Measurements from ENCODE around the gene SLC16A10.
"Not testable (repeated sequence)": the region's sequence is repeated elsewhere in the genome, so short reads cannot be mapped to it uniquely, and the experiment has no call there.

Gene SLC16A10

DNA sequence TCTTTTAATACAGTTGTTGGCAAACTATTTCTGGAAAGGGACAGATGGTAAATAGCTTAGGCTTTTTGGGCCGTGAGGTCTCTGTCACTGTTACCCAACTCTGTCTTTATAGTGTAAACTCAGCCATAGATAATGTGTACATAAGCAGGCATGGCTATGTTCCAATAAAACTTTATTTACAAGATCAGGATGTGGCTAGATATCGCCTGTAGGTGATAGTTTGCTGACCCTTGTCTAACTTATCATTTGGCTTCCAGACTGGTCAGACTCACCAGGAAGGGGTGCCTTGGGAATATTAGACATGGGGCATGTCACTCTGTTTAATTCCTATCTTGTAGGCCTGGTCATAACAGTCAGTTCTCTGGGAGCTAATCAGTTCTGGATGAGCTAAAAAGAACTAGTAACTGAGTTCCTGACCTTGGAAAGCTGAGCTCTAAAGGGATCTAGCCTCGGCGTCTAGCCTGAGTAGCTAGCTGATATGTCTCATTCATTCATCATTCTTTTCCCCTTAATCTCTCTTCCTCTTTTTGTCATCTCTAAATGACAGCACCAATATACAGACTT is 163.6 kb downstream of the SLC16A10 start:
- H3K36me3 ChIP-seq (ENCODE audit: control insufficient read depth, insufficient read depth, low read length): no peaks in the 10 kb centered on the region
- H3K27ac ChIP-seq (ENCODE audit: low read depth, low read length): no peak overlapping the region
- no peak overlapping the region for H3K9ac ChIP-seq (ENCODE audit: low read length)
- no peaks in the 10 kb centered on the region for H3K4me1 ChIP-seq (ENCODE audit: control insufficient read depth, insufficient read depth, low read length)
- no peak overlapping the region for H3K4me3 ChIP-seq (ENCODE audit: low read length)
- H3K27me3 ChIP-seq (ENCODE audit: control insufficient read depth, insufficient read depth, low read length): no peaks in the 10 kb centered on the region

DNA sequence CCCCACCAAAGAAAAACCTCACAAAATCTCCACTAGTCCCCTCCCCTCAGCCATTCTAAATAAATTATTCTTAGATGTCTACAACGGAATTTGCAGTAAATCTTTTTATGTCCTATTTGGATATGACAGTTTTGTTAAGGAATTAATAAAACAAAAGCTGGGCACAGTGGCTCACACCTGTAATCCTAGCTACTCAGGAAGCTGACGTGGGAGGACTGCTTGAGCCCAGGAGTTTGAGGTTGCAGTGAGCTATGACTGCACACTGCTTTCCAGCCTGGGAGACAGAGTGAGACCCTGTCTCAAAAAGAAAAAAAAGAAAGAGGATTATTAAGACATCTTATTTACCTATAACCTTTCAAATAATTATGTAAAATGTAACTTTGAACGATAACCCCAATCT is 165.4 kb downstream of the SLC16A10 start:
- no peaks in the 10 kb centered on the region for H3K27me3 ChIP-seq (ENCODE audit: control insufficient read depth, insufficient read depth, low read length)
- H3K27ac ChIP-seq (ENCODE audit: low read depth, low read length): no peak overlapping the region
- H3K4me1 ChIP-seq (ENCODE audit: control insufficient read depth, insufficient read depth, low read length): no peaks in the 10 kb centered on the region
- no peak overlapping the region for H3K4me3 ChIP-seq (ENCODE audit: low read length)
- H3K9ac ChIP-seq (ENCODE audit: low read length): no peak overlapping the region
- H3K36me3 ChIP-seq (ENCODE audit: control insufficient read depth, insufficient read depth, low read length): no peaks in the 10 kb centered on the region

DNA sequence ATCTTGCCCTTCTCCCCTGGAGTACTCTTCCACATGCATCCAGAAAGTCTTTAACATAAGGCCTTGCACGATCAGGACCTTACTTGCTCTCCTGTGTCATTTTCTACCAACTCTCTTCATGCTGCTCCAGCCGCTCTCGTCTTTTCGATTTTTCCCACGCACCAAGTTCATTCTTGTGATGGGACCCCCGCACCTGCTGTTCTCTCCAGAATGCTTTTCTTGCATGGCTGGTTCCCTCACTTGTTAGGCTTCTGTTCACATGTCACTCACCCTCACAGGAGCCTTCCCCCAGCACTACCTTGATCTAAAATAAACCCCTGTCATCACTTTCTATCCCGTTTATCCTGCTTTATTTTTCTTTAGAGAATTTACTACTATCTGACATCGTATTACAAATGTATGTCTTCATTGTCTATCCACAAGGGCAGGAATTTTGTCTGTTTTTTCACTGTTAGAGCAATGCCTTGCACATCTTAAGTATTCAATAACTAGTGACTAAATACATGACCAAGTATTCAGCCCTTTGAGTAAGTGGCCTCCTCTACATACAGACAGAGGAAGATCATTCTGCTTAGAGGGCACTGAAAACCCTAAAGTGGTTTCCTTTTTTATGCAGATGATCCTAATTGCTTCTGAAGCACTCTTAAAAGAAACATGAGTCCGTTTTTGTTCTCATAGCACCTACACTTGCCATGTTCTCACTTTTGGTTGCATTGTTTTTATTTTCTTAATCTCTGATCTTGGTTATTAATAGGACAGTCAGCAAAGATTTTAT is 166.9 kb downstream of the SLC16A10 start:
- H3K27me3 ChIP-seq (ENCODE audit: control insufficient read depth, insufficient read depth, low read length): no peaks in the 10 kb centered on the region
- H3K9ac ChIP-seq (ENCODE audit: low read length): no peak overlapping the region
- H3K4me1 ChIP-seq (ENCODE audit: control insufficient read depth, insufficient read depth, low read length): no peaks in the 10 kb centered on the region
- H3K36me3 ChIP-seq (ENCODE audit: control insufficient read depth, insufficient read depth, low read length): no peaks in the 10 kb centered on the region
- no peak overlapping the region for H3K4me3 ChIP-seq (ENCODE audit: low read length)
- H3K27ac ChIP-seq (ENCODE audit: low read depth, low read length): no peak overlapping the region

- Histone ChIP-seq H3K27me3 (ENCODE audit: control insufficient read depth, insufficient read depth, low read length) (no peaks in the 10 kb centered on the region), H3K4me3 (ENCODE audit: low read length) (no peak overlapping the region), H3K9ac (ENCODE audit: low read length) (no peak overlapping the region), H3K36me3 (ENCODE audit: control insufficient read depth, insufficient read depth, low read length) (no peaks in the 10 kb centered on the region), H3K4me1 (ENCODE audit: control insufficient read depth, insufficient read depth, low read length) (no peaks in the 10 kb centered on the region), H3K27ac (ENCODE audit: low read depth, low read length) (no peak overlapping the region)
Observed at GRCh38 chr6:111254779-111255166, 167.5 kb downstream of the SLC16A10 start.

DNA sequence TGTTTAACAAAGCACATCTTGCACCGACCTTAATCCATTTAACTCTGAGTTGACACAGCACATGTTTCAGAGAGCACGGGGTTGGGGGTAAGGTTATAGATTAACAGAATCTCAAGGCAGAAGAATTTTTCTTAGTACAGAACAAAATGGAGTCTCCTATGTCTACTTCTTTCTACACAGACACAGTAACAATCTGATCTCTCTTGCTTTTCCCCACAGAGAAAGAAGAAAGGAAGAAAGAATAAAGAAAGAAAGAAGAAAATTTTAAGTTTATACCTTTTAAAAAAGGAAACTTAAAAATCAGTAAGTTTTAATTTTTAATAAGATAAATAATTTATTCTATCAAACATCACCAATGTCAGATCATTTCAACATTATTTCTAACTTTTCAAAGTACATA is 168.5 kb downstream of the SLC16A10 start:
- H3K36me3 ChIP-seq (ENCODE audit: control insufficient read depth, insufficient read depth, low read length); H3K4me1 ChIP-seq (ENCODE audit: control insufficient read depth, insufficient read depth, low read length); H3K9ac ChIP-seq (ENCODE audit: low read length); H3K27ac ChIP-seq (ENCODE audit: low read depth, low read length); H3K4me3 ChIP-seq (ENCODE audit: low read length); H3K27me3 ChIP-seq (ENCODE audit: control insufficient read depth, insufficient read depth, low read length): not testable (repeated sequence)

DNA sequence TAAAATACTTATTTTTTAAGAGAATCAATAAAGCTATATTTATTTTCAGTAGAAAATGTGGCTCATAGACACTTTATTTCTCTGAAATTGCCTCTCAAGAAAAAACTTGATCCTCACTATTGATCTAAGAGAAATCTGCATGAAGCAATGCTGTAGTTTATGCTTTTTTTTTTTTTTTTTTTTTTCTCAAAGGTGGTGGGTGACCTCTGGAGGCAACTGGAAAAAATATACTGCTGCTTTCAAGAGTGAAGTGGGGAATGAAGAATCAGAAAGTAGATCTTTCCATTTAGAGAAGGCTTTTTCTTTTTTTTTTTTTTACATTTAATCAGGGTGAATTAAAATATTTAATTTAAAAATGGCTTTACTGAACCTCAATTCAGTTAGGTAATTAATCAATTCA is 169.3 kb downstream of the SLC16A10 start:
- no peak overlapping the region for H3K27ac ChIP-seq (ENCODE audit: low read depth, low read length)
- H3K4me3 ChIP-seq (ENCODE audit: low read length): no peak overlapping the region
- no peaks in the 10 kb centered on the region for H3K36me3 ChIP-seq (ENCODE audit: control insufficient read depth, insufficient read depth, low read length)
- H3K9ac ChIP-seq (ENCODE audit: low read length): no peak overlapping the region
- H3K4me1 ChIP-seq (ENCODE audit: control insufficient read depth, insufficient read depth, low read length): peaks cover 2% of the 10 kb centered on the region
- H3K27me3 ChIP-seq (ENCODE audit: control insufficient read depth, insufficient read depth, low read length): no peaks in the 10 kb centered on the region

DNA sequence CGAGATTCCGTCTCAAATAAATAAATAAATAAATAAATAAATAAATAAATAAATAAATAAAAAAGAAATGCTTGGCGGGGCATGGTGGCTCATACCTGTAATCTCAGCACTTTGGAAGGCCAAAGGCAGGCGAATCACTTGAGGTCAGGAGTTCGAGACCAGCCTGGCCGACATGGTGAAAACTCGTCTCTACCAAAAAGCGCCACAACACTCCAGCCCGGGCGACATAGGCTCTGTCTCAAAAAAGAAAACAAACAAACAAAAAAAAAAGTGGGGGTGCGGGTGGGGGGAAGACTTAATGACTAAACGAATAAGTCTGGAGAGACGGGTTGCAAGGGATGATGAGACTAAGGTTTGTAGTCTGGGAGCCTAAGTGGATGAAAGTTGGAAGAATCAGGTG is 170.7 kb downstream of the SLC16A10 start:
- no peak overlapping the region for H3K27ac ChIP-seq (ENCODE audit: low read depth, low read length)
- H3K27me3 ChIP-seq (ENCODE audit: control insufficient read depth, insufficient read depth, low read length): no peaks in the 10 kb centered on the region
- H3K4me3 ChIP-seq (ENCODE audit: low read length): no peak overlapping the region
- H3K4me1 ChIP-seq (ENCODE audit: control insufficient read depth, insufficient read depth, low read length): peaks cover 2% of the 10 kb centered on the region
- H3K36me3 ChIP-seq (ENCODE audit: control insufficient read depth, insufficient read depth, low read length): no peaks in the 10 kb centered on the region
- H3K9ac ChIP-seq (ENCODE audit: low read length): no peak overlapping the region

GRCh38 chr6:111258615-111259088 is 171.3 kb downstream of the SLC16A10 start:
- Histone ChIP-seq H3K4me3 (ENCODE audit: low read length) (peak overlapping the region; percentile 92), H3K27ac (ENCODE audit: low read depth, low read length) (peak overlapping the region; percentile 84), H3K9ac (ENCODE audit: low read length) (no peak overlapping the region), H3K4me1 (ENCODE audit: control insufficient read depth, insufficient read depth, low read length) (peaks cover 2% of the 10 kb centered on the region), H3K27me3 (ENCODE audit: control insufficient read depth, insufficient read depth, low read length) (no peaks in the 10 kb centered on the region), H3K36me3 (ENCODE audit: control insufficient read depth, insufficient read depth, low read length) (peaks cover under 1% of the 10 kb centered on the region)

GRCh38 chr6:111259089-111259831 is 172.0 kb downstream of the SLC16A10 start:
- Histone ChIP-seq H3K36me3 (ENCODE audit: control insufficient read depth, insufficient read depth, low read length) (peaks cover 4% of the 10 kb centered on the region), H3K4me1 (ENCODE audit: control insufficient read depth, insufficient read depth, low read length) (peaks cover 2% of the 10 kb centered on the region), H3K27me3 (ENCODE audit: control insufficient read depth, insufficient read depth, low read length) (no peaks in the 10 kb centered on the region), H3K27ac (ENCODE audit: low read depth, low read length) (peak overlapping the region; percentile 84), H3K4me3 (ENCODE audit: low read length) (peak overlapping the region; percentile 92), H3K9ac (ENCODE audit: low read length) (peak overlapping the region; percentile 92)

- Histone ChIP-seq H3K27me3 (ENCODE audit: control insufficient read depth, insufficient read depth, low read length) (no peaks in the 10 kb centered on the region), H3K9ac (ENCODE audit: low read length) (no peak overlapping the region), H3K36me3 (ENCODE audit: control insufficient read depth, insufficient read depth, low read length) (peaks cover 4% of the 10 kb centered on the region), H3K27ac (ENCODE audit: low read depth, low read length) (no peak overlapping the region), H3K4me3 (ENCODE audit: low read length) (no peak overlapping the region), H3K4me1 (ENCODE audit: control insufficient read depth, insufficient read depth, low read length) (peaks cover 2% of the 10 kb centered on the region)
Observed at GRCh38 chr6:111260570-111261298, 173.4 kb downstream of the SLC16A10 start.

- H3K4me3 ChIP-seq (ENCODE audit: low read length): no peak overlapping the region
- no peaks in the 10 kb centered on the region for H3K27me3 ChIP-seq (ENCODE audit: control insufficient read depth, insufficient read depth, low read length)
- H3K4me1 ChIP-seq (ENCODE audit: control insufficient read depth, insufficient read depth, low read length): peaks cover 2% of the 10 kb centered on the region
- H3K9ac ChIP-seq (ENCODE audit: low read length): no peak overlapping the region
- H3K36me3 ChIP-seq (ENCODE audit: control insufficient read depth, insufficient read depth, low read length): peaks cover 13% of the 10 kb centered on the region
- H3K27ac ChIP-seq (ENCODE audit: low read depth, low read length): no peak overlapping the region
Observed at GRCh38 chr6:111263837-111264236, 176.5 kb downstream of the SLC16A10 start.

- H3K27ac ChIP-seq (ENCODE audit: low read depth, low read length): no peak overlapping the region
- no peaks in the 10 kb centered on the region for H3K27me3 ChIP-seq (ENCODE audit: control insufficient read depth, insufficient read depth, low read length)
- no peaks in the 10 kb centered on the region for H3K4me1 ChIP-seq (ENCODE audit: control insufficient read depth, insufficient read depth, low read length)
- no peak overlapping the region for H3K4me3 ChIP-seq (ENCODE audit: low read length)
- no peak overlapping the region for H3K9ac ChIP-seq (ENCODE audit: low read length)
- H3K36me3 ChIP-seq (ENCODE audit: control insufficient read depth, insufficient read depth, low read length): peaks cover 13% of the 10 kb centered on the region
Observed at GRCh38 chr6:111265842-111266241, 178.5 kb downstream of the SLC16A10 start.

Measured in rectal smooth muscle tissue (tissue), 1 donor.